Glomerular visceral epithelial cell (primary cell): ENCODE measurements around the gene CAV3.
A peak's percentile ranks its signal among the peaks of the same experiment; 100 is the strongest.
"Not testable (repeated sequence)": the region's sequence is repeated elsewhere in the genome, so short reads cannot be mapped to it uniquely, and the experiment has no call there.

Source experiments
- DNase-seq: peaks from one replicate; pipeline ENCODE4 v3.0.0-alpha.2; 2016; ENCODE audit errors: extremely low spot score

CAV3 gene

GRCh38 chr3:8733332-8734094 is at the start of gene CAV3:
Gene CAV3, plus strand, starts transcription at chr3:8733802. Its CDS starts 75 bp downstream, at chr3:8733877.
- no peak for DNase-seq

DNA sequence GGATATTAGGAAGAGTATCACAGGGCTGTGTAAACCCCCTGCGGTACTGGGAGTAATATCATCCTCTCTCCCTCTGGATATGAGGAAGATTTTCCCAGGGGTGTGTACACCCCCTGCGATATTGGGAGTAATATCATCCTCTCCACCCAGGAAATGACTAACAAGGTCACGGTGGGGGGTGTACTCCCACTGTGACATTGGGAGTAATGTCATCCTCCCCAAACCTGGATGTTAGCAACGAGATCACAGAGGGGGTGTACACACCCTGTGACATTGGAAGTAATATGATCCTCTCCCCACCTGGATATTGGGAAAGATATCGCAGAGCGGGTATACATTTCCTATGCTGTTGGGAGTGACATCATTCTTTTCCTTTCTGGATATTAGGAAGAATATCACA is 48.6 kb upstream of the CAV3 start:
- DNase-seq, result not testable (repeated sequence)

DNA sequence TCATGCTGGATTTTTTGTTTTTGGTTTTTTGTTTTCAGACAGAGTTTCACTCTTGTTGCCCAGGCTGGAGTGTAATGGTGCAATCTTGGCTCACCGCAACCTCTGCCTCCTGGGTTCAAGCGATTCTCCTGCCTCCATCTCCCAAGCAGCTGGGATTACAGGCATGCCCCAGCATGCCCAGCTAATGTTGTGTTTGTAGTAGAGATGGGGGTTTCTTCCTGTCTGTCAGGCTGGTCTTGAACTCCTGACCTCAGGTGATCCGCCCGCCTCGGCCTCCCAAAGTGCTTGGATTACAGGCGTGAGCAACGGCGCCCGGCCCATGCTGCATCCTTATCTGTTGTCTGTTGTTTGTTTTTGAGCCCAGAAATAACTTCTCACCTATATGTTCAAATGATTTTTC is 42.3 kb upstream of the CAV3 start:
- DNase-seq, result not testable (repeated sequence)

- no peak for DNase-seq
Observed at GRCh38 chr3:8702560-8702959, 31.0 kb upstream of the CAV3 start.

DNA sequence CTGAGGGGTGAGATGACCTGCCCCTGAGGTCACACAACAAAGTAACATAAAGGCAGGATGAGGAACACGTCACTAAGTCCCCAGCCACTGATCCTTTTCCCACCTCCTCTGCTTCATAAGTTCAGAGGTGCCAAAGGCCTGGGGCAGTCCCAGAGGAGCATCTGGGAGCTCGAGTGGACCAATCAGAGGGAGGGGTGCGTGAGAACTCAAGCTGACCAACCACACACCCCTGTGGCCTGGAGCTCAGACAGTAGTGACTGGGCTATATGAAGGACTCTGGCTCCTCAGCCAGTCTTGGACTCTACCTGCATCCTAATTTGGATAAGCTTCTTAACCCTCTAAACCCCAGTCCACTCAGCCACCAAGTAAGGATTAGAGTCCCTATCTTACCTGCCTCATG is 28.0 kb upstream of the CAV3 start:
- DNase-seq, result no peak

DNA sequence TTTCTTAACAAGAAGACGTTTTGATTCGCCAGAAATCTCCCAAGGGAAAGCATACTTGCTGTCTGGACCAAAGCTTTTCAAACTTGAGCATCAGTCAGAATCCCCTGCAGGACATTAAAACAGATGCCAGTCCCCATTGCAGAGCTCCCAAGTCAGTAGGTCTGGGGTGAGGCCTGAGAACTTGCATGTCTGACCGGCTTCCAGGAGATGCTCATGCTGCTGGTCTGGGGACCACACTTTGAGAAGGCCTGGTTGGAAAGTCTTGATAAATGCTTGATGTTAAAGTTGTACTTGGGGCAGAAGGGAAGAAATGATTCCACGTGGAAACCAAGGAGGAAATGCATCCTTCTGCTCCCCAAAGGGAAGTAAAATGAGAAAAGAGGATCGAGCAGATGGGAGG is 24.3 kb upstream of the CAV3 start:
- DNase-seq, result no peak

DNA sequence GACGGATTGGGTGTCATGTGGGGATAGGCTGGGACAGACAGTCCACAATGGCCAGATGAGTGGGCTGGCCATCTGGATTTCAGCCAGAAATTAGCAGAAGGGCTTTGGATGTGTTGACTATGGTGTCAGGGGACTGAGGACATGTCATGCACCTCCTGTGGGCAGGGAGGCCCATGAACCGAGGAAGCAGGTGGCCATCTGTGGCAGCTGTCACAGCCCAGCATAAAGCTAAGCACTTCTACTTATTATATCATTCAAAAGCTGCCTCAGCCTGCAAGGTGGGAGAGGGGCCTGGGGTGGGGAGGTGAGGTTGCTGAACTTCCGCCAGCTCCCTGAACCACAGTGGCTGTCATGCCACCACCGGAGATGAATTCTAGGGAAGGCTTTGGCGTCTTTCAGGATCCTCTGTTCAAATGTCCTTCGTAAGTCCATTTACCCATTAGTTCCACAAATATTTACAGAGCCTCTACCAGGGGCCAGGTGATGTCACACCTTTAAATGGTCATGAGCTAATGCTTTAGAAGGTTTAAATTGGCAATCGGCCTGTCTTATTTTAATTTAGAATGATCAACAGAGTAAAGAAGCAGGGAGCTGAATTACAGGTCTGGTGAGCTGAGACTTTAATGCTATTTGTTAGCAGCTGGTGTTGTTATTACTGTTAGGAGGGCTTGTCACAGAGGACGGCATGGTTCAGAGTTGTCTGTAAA is 23.6 kb upstream of the CAV3 start:
- DNase-seq, result no peak

- DNase-seq, result peak; percentile 50
Observed at GRCh38 chr3:8712045-8712907, 21.3 kb upstream of the CAV3 start.

GRCh38 chr3:8712908-8713255 is 20.7 kb upstream of the CAV3 start:
- DNase-seq, result no peak

DNA sequence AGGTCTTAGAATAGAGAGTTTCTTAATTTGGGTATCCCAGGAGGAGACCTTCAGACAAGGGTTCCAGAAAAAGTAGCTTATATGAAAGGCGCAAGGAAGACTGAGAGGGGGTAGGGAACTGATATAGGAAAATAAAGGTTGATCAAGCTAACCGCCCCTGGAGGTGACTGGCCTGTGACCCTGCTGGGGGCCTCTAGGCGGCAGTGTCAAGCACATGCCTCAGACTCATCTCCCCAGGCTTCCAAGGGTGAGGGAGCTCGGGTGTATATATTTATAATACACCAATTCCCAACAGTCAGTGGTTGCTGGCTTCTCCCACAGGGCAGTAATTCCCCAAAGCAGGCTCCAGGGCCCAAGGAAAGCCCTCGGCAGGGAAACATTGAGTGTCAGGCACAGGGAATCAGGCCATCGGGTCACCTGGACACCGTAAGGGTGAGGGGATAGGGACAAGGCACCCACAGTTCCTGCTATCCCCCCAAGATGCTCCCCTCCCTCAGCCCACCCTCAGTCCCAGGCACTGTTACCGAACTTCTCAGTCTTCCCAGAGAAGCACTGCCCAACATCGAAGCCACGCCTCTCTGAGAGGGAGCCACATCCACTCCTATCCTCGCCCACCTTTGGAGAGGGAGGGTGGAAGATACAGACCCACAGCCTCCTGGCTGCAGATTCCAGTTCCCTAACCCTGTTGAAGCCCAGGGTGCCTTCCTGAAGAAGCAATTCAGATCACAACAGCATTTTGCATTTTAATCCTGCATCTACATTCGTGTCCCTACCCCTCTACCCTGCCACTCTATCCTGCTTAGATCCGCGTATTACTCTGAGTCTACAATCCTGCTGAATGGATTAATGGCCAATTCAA is 19.5 kb upstream of the CAV3 start:
- DNase-seq, result peak; percentile 5

DNA sequence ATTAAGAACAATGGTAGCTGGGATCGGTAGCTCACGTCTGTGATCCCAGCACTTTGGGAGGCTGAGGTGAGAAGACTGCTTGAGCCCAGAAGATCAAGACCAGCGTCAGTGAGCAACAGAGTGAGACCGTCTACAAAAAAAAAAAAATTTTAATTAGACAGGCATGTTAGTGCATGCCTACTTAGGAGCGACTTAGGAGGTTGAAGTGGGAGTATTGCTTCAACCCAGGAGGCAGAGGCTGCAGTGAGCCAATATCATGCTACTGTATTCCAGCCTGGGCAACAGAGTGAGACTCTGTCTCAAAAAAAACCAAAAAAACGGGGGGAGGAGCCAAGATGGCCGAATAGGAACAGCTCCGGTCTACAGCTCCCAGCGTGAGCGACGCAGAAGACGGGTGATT is 17.8 kb upstream of the CAV3 start:
- not testable (repeated sequence) for DNase-seq

DNA sequence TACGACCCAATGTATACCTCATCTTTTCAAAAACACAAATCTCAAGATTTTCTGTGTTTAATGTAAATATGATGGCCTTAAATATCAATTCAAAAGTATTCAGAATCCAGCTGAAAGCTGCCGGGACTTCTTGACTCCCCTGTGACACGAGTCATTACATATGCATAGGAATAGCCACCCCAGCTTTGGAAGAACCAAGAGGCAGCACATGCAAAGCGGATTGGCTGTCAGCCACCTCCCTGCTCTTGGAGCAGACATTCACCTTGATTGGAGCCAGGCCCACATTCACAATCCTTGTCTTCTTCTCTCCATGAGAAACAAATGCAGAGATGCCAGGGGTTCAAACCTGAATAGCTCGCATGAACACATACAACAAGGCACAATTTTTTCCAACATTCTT is 10.8 kb upstream of the CAV3 start:
- DNase-seq, result no peak

DNA sequence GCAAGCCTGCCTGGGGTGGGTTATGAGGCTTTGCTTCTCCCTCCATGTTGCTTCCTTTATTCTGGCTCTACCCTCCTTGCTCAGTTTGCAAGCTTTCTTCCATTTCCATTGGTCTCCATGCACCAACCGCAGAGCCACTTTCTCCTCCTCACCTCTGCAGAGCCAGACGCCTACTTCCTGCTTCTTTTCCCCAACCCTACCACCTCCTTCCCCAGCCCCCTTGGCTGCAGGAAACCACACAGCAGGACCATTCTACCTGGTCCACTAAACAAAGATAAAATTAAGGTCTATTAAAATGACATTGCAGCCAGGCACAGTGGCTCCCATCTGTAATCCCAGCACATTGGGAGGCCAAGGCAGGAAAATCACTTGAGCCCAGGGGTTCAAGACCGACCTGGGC is 10.0 kb upstream of the CAV3 start:
- DNase-seq, result no peak

DNA sequence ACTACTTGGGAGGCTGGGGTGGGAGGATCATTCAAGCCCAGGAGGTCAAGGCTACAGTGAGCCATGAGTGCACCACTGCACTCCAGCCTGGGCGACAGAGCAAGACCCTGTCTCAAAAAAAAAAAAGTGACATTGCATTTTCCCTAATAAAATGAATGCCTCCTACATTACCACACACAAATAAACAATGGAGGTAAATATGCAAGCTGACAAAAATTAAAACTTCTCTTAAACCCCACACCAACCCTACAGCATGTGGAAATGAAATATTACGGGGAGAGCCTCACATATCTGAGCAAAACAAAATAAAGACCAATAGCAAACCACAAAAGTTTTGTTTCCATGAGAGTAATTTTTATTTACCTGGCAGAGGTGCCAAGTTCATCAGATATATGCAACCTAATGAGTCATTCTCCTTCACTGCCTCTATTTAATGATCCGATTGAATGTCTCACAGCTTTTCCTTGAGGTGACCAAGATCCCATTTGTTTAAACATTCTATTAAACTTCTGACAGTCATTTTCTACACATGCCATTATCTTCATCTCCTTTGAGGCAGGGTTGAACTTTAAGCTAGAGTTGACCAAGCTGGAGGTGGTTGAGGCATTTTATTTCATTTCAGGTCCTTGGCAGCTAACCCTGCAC is 9.4 kb upstream of the CAV3 start:
- peak; percentile 1 for DNase-seq

GRCh38 chr3:8727605-8728512 is 5.7 kb upstream of the CAV3 start:
- no peak for DNase-seq

DNA sequence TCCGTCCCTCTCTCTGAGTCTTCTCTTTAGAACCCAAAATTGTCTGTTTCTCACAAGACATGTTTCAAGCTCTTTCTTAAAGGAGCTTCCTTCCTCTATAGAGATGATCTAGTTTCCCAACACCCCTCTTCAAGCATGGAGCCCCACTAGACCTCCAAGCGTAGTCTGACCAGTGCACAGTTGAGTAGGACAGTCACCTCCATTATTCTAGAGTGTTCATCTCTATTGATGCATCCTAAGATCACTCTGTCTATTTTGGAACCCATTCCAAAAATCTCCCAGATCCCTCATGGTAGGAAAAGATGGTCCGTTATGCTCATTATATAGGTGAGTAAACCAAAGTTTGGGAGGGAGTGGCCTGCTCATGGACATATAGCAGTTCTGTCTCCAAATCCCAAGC is 4.1 kb upstream of the CAV3 start:
- DNase-seq, result no peak

DNA sequence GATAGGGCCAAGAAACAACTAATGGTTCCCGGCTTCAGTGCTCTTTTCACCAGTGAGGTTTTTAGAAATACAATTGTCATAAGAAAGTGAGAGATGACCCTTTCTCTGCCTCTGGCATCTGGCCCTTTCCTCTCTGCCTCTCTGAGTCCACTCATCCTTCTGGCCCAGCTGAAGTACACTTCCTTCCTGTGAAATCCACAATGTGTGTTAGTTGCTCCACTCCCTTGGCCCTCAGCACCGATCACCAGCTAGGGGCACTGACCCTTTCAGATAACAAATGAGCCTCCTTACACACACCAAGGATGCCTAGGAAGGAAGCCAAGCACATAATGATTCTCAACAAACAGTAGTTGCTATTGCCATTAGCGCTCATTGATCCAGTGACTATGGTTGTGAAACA is 2.9 kb upstream of the CAV3 start:
- no peak for DNase-seq

GRCh38 chr3:8732413-8732812 is 1.2 kb upstream of the CAV3 start:
- no peak for DNase-seq

- DNase-seq, result no peak
Observed at GRCh38 chr3:8734137-8734878, 706 bp downstream of the CAV3 start.
